GM23248 (cell line): Measurements from ENCODE around the gene ELAVL1.

Experiments
- EZH2 ChIP-seq: fragments of 200-600 bp; sonication (generic); IDR thresholded peaks from 2 replicates; pipeline ENCODE4 v1.6.1; 2018; ENCODE audit warnings: antibody characterized with exemption, mild to moderate bottlenecking; ENCODE audit not compliant: insufficient read depth, poor library complexity, severe bottlenecking
- EZH2phosphoT487 ChIP-seq: fragments of 200-600 bp; sonication (generic); IDR thresholded peaks from 2 replicates; pipeline ENCODE4 v1.6.1; 2018; ENCODE audit warnings: antibody characterized with exemption, moderate library complexity, mild to moderate bottlenecking, low read depth; ENCODE audit not compliant: insufficient read depth

DNA sequence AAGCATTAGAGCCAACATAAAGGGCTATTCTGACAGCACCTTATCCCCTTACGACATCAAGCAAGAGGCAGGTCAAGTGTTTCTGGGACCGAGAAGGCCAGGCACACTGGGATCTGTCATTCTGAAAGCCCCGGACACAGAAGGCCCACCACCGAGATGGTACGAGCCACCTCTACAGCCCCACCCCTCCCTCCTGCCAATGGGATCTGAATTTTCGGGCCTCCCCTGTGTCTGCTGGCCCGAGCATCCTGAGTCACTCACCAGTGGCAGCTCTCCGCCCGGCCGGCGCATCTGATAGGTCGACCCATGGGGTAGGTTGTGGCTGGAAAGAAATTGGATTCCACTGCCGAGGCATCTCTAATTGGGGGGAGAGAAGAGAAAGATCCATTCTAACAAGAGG is 64.6 kb downstream of the ELAVL1 start:
- TF ChIP-seq EZH2 (no peak), EZH2phosphoT487 (no peak)
